WTC11 (cell line): ENCODE results near the gene ZSWIM6. TPM values are rescaled to one million over a fixed set of nuclear protein-coding genes. Genes with fewer than 3 reads are reported as not detected.

ENCODE experiments used
- ATAC-seq: fragments of 200-7000 bp; cut with Tn5 transposase; 2 replicates; pipeline ENCODE4 v1.10.0; 2021; ENCODE audit warnings: mild to moderate bottlenecking, moderate library complexity
- CTCF ChIA-PET: fragments of 300-600 bp; sonication (Branson Sonifier 250); formaldehyde crosslinking; loops from one replicate; lab custom pipeline; 2021; ENCODE audit warnings: antibody characterized with exemption; lab: Charles Lee
- POLR2A ChIA-PET: fragments of 350-600 bp; sonication (Branson Sonifier 250); formaldehyde crosslinking; loops from one replicate; lab custom pipeline; 2021; ENCODE audit warnings: antibody characterized with exemption; lab: Charles Lee
- DNase-seq: peaks from one replicate; pipeline ENCODE4 v3.0.0; 2021; ENCODE audit warnings: low spot score
- H3K27ac Mint-ChIP-seq: 2 replicates; pipeline ENCODE4 v1.8.0; 2021; ENCODE audit warnings: mixed read lengths
- H3K27me3 Mint-ChIP-seq: 2 replicates; pipeline ENCODE4 v1.8.0; 2021; ENCODE audit warnings: low read depth, mild to moderate bottlenecking, moderate library complexity, mixed read lengths
- H3K36me3 Mint-ChIP-seq: 2 replicates; pipeline ENCODE4 v1.8.0; 2021; ENCODE audit warnings: mixed read lengths
- H3K4me1 Mint-ChIP-seq: 2 replicates; pipeline ENCODE4 v1.8.0; 2022; ENCODE audit warnings: mixed read lengths
- H3K4me3 Mint-ChIP-seq: 2 replicates; pipeline ENCODE4 v1.8.0; 2021; ENCODE audit warnings: mild to moderate bottlenecking, moderate library complexity, mixed read lengths
- H3K9me3 Mint-ChIP-seq: 2 replicates; pipeline ENCODE4 v1.8.0; 2021; ENCODE audit warnings: mixed read lengths
- CREM ChIP-seq: sonication (generic); formaldehyde crosslinking; IDR thresholded peaks from 2 replicates; pipeline ENCODE4 v1.8.1; 2022; ENCODE audit warnings: mild to moderate bottlenecking, missing genetic modification reagents, moderate library complexity
- FOXJ3 ChIP-seq: sonication (generic); formaldehyde crosslinking; IDR thresholded peaks from 2 replicates; pipeline ENCODE4 v1.9.0; 2021; ENCODE audit warnings: missing genetic modification reagents, mild to moderate bottlenecking, borderline replicate concordance
- GRHL2 ChIP-seq: fragments of 250-450 bp; sonication (Bioruptor Pico); IDR thresholded peaks from 2 replicates; pipeline ENCODE4 v1.8.0; 2022; ENCODE audit warnings: mild to moderate bottlenecking, moderate library complexity; ENCODE audit not compliant: insufficient replicate concordance, severe bottlenecking
- HMGA2 ChIP-seq: fragments of 250-450 bp; sonication (Bioruptor Pico); IDR thresholded peaks from 2 replicates; pipeline ENCODE4 v1.4.0; 2021; ENCODE audit warnings: mild to moderate bottlenecking, moderate library complexity
- JUN ChIP-seq: sonication (generic); formaldehyde crosslinking; IDR thresholded peaks from 2 replicates; pipeline ENCODE4 v1.8.0; 2023; ENCODE audit warnings: mild to moderate bottlenecking, missing genetic modification reagents
- NR2C2 ChIP-seq: sonication (generic); formaldehyde crosslinking; IDR thresholded peaks from 2 replicates; pipeline ENCODE4 v1.8.0; 2022; ENCODE audit warnings: mild to moderate bottlenecking, missing genetic modification reagents
- NR3C1 ChIP-seq: sonication (generic); formaldehyde crosslinking; conservative IDR thresholded peaks from 2 replicates; pipeline ENCODE4 v1.8.1; 2023; ENCODE audit warnings: low read depth, mild to moderate bottlenecking, missing genetic modification reagents
- SMAD4 ChIP-seq: sonication (generic); formaldehyde crosslinking; IDR thresholded peaks from 2 replicates; pipeline ENCODE4 v1.8.0; 2022; ENCODE audit warnings: mild to moderate bottlenecking, missing genetic modification reagents
- SP1 ChIP-seq: sonication (generic); formaldehyde crosslinking; conservative IDR thresholded peaks from 2 replicates; pipeline ENCODE4 v1.8.1; 2022; ENCODE audit warnings: missing genetic modification reagents
- TCF7 ChIP-seq: sonication (generic); formaldehyde crosslinking; IDR thresholded peaks from 2 replicates; pipeline ENCODE4 v1.8.0; 2022; ENCODE audit warnings: mild to moderate bottlenecking, low read depth, missing genetic modification reagents, moderate library complexity
- TEAD1 ChIP-seq: sonication (generic); formaldehyde crosslinking; IDR thresholded peaks from 2 replicates; pipeline ENCODE4 v1.8.0; 2022; ENCODE audit warnings: mild to moderate bottlenecking, missing genetic modification reagents
- ZNF219 ChIP-seq: sonication (generic); formaldehyde crosslinking; IDR thresholded peaks from 2 replicates; pipeline ENCODE4 v1.8.0; 2023; ENCODE audit warnings: missing genetic modification reagents, mild to moderate bottlenecking, borderline replicate concordance
- ZNF423 ChIP-seq: fragments of 250-450 bp; sonication (Bioruptor Pico); IDR thresholded peaks from 2 replicates; pipeline ENCODE4 v2.1.2; 2022; ENCODE audit warnings: mild to moderate bottlenecking, moderate library complexity
- total RNA-seq: library from RNA; stranded (reverse); gene quantifications from 3 replicates; pipeline ENCODE4 v1.2.3, GENCODE V29; 2021
- TF ChIP-seq, protein P1 (sequence below): sonication (generic); formaldehyde crosslinking; IDR thresholded peaks from 2 replicates; pipeline ENCODE4 v1.8.1; 2023; ENCODE audit warnings: mild to moderate bottlenecking, missing genetic modification reagents
- TF ChIP-seq, protein P2 (sequence below): sonication (generic); formaldehyde crosslinking; conservative IDR thresholded peaks from 2 replicates; pipeline ENCODE4 v1.8.1; 2022; ENCODE audit warnings: mild to moderate bottlenecking, missing genetic modification reagents
- TF ChIP-seq, protein P3 (sequence below): fragments of 250-450 bp; sonication (Bioruptor Pico); IDR thresholded peaks from 2 replicates; pipeline ENCODE4 v1.9.0; 2021; ENCODE audit warnings: mild to moderate bottlenecking, borderline replicate concordance
- TF ChIP-seq, protein P4 (sequence below): sonication (generic); formaldehyde crosslinking; IDR thresholded peaks from 2 replicates; pipeline ENCODE4 v1.8.1; 2022; ENCODE audit warnings: low read depth, mild to moderate bottlenecking, moderate library complexity, missing genetic modification reagents, borderline replicate concordance
- TF ChIP-seq, protein P5 (sequence below): fragments of 250-450 bp; sonication (Bioruptor Pico); IDR thresholded peaks from 2 replicates; pipeline ENCODE4 v1.9.0; 2021; ENCODE audit warnings: mild to moderate bottlenecking
- TF ChIP-seq, protein P6 (sequence below): sonication (generic); formaldehyde crosslinking; IDR thresholded peaks from 2 replicates; pipeline ENCODE4 v1.8.1; 2023; ENCODE audit warnings: mild to moderate bottlenecking, missing genetic modification reagents
- TF ChIP-seq, protein P7 (sequence below): sonication (generic); formaldehyde crosslinking; IDR thresholded peaks from 2 replicates; pipeline ENCODE4 v1.8.1; 2023; ENCODE audit warnings: mild to moderate bottlenecking, missing genetic modification reagents, moderate library complexity
- TF ChIP-seq, protein P8 (sequence below): fragments of 250-450 bp; sonication (Bioruptor Pico); IDR thresholded peaks from 2 replicates; pipeline ENCODE4 v1.9.0; 2021; ENCODE audit warnings: mild to moderate bottlenecking

The ZSWIM6 gene
- total RNA-seq, 1 experiment from 2014 or later = 12.5 TPM

DNA sequence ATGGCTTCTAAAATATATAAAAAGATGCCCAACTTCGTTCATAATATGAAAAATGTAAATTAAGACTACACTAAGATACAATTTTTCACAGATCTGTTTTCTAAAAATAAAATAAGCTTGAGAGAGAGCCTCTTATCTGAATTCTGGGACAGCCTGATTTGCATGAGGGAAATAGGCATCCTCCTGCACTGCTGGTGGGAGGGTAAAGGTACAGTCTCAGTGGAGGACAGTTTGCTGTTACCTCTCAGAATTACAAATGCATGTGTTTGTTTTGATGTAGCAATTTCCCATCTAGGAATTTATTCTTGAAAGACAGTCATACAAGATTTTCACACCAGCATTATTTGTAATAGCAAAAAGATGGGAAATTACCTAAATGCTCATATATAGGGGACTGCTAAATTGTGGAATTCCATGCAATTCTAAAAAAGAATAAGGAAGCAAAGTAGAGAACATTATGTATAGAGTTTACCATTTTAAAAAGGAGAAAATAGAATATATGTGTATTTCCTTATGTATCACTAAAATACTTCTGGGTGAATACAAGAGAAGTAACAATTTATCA lies 75.7 kb downstream of the ZSWIM6 start:
- ATAC-seq (no peak), DNase-seq (no peak)
- Mint-ChIP-seq H3K9me3 (no peaks in the 10 kb centered on the region), H3K27me3 (no peaks in the 10 kb centered on the region), H3K27ac (peak overlapping the region; percentile 98), H3K4me1 (peaks cover 61% of the 10 kb centered on the region), H3K36me3 (no peaks in the 10 kb centered on the region), H3K4me3 (peak overlapping the region; percentile 83)
- TF ChIP-seq CREM (no peak), SMAD4 (CRISPR knock-in tag) (no peak), FOXJ3 (CRISPR knock-in tag) (no peak), ZNF423 (no peak), ZNF219 (CRISPR knock-in tag) (no peak), JUN (CRISPR knock-in tag) (no peak), NR3C1 (CRISPR knock-in tag) (no peak), NR2C2 (no peak)
- TF ChIP-seq, protein P1, sequence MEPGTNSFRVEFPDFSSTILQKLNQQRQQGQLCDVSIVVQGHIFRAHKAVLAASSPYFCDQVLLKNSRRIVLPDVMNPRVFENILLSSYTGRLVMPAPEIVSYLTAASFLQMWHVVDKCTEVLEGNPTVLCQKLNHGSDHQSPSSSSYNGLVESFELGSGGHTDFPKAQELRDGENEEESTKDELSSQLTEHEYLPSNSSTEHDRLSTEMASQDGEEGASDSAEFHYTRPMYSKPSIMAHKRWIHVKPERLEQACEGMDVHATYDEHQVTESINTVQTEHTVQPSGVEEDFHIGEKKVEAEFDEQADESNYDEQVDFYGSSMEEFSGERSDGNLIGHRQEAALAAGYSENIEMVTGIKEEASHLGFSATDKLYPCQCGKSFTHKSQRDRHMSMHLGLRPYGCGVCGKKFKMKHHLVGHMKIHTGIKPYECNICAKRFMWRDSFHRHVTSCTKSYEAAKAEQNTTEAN = no peak
- TF ChIP-seq, protein P2, sequence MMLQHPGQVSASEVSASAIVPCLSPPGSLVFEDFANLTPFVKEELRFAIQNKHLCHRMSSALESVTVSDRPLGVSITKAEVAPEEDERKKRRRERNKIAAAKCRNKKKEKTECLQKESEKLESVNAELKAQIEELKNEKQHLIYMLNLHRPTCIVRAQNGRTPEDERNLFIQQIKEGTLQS (CRISPR knock-in tag) = no peak
- TF ChIP-seq, protein P3, sequence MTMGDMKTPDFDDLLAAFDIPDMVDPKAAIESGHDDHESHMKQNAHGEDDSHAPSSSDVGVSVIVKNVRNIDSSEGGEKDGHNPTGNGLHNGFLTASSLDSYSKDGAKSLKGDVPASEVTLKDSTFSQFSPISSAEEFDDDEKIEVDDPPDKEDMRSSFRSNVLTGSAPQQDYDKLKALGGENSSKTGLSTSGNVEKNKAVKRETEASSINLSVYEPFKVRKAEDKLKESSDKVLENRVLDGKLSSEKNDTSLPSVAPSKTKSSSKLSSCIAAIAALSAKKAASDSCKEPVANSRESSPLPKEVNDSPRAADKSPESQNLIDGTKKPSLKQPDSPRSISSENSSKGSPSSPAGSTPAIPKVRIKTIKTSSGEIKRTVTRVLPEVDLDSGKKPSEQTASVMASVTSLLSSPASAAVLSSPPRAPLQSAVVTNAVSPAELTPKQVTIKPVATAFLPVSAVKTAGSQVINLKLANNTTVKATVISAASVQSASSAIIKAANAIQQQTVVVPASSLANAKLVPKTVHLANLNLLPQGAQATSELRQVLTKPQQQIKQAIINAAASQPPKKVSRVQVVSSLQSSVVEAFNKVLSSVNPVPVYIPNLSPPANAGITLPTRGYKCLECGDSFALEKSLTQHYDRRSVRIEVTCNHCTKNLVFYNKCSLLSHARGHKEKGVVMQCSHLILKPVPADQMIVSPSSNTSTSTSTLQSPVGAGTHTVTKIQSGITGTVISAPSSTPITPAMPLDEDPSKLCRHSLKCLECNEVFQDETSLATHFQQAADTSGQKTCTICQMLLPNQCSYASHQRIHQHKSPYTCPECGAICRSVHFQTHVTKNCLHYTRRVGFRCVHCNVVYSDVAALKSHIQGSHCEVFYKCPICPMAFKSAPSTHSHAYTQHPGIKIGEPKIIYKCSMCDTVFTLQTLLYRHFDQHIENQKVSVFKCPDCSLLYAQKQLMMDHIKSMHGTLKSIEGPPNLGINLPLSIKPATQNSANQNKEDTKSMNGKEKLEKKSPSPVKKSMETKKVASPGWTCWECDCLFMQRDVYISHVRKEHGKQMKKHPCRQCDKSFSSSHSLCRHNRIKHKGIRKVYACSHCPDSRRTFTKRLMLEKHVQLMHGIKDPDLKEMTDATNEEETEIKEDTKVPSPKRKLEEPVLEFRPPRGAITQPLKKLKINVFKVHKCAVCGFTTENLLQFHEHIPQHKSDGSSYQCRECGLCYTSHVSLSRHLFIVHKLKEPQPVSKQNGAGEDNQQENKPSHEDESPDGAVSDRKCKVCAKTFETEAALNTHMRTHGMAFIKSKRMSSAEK = no peak
- TF ChIP-seq, protein P4, sequence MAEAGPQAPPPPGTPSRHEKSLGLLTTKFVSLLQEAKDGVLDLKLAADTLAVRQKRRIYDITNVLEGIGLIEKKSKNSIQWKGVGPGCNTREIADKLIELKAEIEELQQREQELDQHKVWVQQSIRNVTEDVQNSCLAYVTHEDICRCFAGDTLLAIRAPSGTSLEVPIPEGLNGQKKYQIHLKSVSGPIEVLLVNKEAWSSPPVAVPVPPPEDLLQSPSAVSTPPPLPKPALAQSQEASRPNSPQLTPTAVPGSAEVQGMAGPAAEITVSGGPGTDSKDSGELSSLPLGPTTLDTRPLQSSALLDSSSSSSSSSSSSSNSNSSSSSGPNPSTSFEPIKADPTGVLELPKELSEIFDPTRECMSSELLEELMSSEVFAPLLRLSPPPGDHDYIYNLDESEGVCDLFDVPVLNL (CRISPR knock-in tag) = no peak
- TF ChIP-seq, protein P5, sequence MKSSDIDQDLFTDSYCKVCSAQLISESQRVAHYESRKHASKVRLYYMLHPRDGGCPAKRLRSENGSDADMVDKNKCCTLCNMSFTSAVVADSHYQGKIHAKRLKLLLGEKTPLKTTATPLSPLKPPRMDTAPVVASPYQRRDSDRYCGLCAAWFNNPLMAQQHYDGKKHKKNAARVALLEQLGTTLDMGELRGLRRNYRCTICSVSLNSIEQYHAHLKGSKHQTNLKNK (CRISPR knock-in tag) = no peak
- POLR2A ChIA-PET = no interaction called here
- CTCF ChIA-PET = no interaction called here

DNA sequence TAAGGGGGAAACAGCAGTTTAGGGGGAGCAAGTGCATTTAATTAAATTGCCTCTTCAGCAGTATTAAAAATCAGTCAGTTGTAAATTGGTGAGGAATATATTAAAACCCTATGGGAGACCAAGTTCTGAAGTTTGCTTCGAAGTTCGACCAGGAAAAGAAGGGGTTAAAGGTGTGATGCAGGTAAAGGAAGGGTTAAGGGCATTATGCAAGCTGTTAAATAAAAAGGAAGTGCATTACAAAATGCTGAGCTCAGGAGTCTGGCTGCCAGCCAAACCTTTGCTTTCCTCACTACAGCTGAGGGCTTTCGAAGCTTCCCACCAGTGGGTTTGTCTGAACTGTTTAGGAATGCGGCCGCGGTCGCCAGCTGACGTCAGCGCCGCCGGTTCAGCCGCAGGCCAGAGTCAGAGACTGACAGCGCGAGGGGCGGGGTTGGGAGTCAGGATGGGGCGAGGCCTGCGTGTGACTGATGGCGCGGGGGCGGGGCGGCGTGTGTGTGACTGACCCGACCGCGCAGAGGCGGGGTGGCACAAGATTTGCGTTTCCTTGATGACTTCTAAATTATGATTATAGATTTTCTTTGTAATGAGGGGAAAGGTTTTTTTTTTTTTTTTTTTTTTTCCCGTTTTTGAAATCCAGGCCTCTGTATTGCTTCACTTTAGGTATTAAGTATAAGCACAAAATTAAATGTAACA lies 76.6 kb downstream of the ZSWIM6 start:
- CTCF ChIA-PET = interaction anchor here (1.0 kb wide), 1 partner anchor 250 kb away, joined by 3 read pairs; no protein-coding TSS in a partner anchor
- POLR2A ChIA-PET = interaction anchor here (0.5 kb wide), 1 partner anchor 20 kb away, joined by 5 read pairs; no protein-coding TSS in a partner anchor
- Mint-ChIP-seq H3K4me1 (peaks cover 56% of the 10 kb centered on the region), H3K27me3 (no peaks in the 10 kb centered on the region), H3K36me3 (no peaks in the 10 kb centered on the region), H3K27ac (peak overlapping the region; percentile 98), H3K9me3 (no peaks in the 10 kb centered on the region), H3K4me3 (peak overlapping the region; percentile 83)
- ATAC-seq (peak; percentile 99), DNase-seq (peak; percentile 97)
- TF ChIP-seq FOXJ3 (CRISPR knock-in tag) (no peak), HMGA2 (CRISPR knock-in tag) (no peak), SP1 (peak; percentile 38; the same call in 1 of the 2 replicates), SMAD4 (CRISPR knock-in tag) (no peak), GRHL2 (CRISPR knock-in tag) (no peak), TEAD1 (CRISPR knock-in tag) (peak; percentile 65; the same call in 1 of the 2 replicates), TCF7 (CRISPR knock-in tag) (no peak)
- TF ChIP-seq, protein P6, sequence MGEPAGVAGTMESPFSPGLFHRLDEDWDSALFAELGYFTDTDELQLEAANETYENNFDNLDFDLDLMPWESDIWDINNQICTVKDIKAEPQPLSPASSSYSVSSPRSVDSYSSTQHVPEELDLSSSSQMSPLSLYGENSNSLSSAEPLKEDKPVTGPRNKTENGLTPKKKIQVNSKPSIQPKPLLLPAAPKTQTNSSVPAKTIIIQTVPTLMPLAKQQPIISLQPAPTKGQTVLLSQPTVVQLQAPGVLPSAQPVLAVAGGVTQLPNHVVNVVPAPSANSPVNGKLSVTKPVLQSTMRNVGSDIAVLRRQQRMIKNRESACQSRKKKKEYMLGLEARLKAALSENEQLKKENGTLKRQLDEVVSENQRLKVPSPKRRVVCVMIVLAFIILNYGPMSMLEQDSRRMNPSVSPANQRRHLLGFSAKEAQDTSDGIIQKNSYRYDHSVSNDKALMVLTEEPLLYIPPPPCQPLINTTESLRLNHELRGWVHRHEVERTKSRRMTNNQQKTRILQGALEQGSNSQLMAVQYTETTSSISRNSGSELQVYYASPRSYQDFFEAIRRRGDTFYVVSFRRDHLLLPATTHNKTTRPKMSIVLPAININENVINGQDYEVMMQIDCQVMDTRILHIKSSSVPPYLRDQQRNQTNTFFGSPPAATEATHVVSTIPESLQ (CRISPR knock-in tag) = no peak
- TF ChIP-seq, protein P7, sequence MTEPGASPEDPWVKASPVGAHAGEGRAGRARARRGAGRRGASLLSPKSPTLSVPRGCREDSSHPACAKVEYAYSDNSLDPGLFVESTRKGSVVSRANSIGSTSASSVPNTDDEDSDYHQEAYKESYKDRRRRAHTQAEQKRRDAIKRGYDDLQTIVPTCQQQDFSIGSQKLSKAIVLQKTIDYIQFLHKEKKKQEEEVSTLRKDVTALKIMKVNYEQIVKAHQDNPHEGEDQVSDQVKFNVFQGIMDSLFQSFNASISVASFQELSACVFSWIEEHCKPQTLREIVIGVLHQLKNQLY (CRISPR knock-in tag) = no peak
- TF ChIP-seq, protein P8, sequence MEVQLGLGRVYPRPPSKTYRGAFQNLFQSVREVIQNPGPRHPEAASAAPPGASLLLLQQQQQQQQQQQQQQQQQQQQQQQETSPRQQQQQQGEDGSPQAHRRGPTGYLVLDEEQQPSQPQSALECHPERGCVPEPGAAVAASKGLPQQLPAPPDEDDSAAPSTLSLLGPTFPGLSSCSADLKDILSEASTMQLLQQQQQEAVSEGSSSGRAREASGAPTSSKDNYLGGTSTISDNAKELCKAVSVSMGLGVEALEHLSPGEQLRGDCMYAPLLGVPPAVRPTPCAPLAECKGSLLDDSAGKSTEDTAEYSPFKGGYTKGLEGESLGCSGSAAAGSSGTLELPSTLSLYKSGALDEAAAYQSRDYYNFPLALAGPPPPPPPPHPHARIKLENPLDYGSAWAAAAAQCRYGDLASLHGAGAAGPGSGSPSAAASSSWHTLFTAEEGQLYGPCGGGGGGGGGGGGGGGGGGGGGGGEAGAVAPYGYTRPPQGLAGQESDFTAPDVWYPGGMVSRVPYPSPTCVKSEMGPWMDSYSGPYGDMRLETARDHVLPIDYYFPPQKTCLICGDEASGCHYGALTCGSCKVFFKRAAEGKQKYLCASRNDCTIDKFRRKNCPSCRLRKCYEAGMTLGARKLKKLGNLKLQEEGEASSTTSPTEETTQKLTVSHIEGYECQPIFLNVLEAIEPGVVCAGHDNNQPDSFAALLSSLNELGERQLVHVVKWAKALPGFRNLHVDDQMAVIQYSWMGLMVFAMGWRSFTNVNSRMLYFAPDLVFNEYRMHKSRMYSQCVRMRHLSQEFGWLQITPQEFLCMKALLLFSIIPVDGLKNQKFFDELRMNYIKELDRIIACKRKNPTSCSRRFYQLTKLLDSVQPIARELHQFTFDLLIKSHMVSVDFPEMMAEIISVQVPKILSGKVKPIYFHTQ (CRISPR knock-in tag) = no peak
